WTC11 (cell line): ENCODE measurements around the gene COQ7. TPM values are rescaled to one million over a fixed set of nuclear protein-coding genes. Genes with fewer than 3 reads are reported as not detected.

Source experiments
- CBFB ChIP-seq: sonication (generic); formaldehyde crosslinking; IDR thresholded peaks from 2 replicates; pipeline ENCODE4 v1.8.1; 2022; ENCODE audit warnings: mild to moderate bottlenecking, low read depth, missing genetic modification reagents
- E2F1 ChIP-seq: sonication (generic); formaldehyde crosslinking; IDR thresholded peaks from 2 replicates; pipeline ENCODE4 v1.8.0; 2022; ENCODE audit warnings: mild to moderate bottlenecking, missing genetic modification reagents
- E2F5 ChIP-seq: sonication (generic); formaldehyde crosslinking; IDR thresholded peaks from 2 replicates; pipeline ENCODE4 v1.8.1; 2022; ENCODE audit warnings: mild to moderate bottlenecking, moderate library complexity, missing genetic modification reagents
- EMX1 ChIP-seq: fragments of 250-450 bp; sonication (Bioruptor Pico); IDR thresholded peaks from 2 replicates; pipeline ENCODE4 v1.8.0; 2021; ENCODE audit warnings: mild to moderate bottlenecking
- FOXK1 ChIP-seq: sonication (generic); formaldehyde crosslinking; IDR thresholded peaks from 2 replicates; pipeline ENCODE4 v1.8.0; 2022; ENCODE audit warnings: mild to moderate bottlenecking, moderate library complexity, missing genetic modification reagents
- GABPB1 ChIP-seq: sonication (generic); formaldehyde crosslinking; IDR thresholded peaks from 2 replicates; pipeline ENCODE4 v1.8.1; 2023; ENCODE audit warnings: mild to moderate bottlenecking, missing genetic modification reagents
- HMGA2 ChIP-seq: fragments of 250-450 bp; sonication (Bioruptor Pico); IDR thresholded peaks from 2 replicates; pipeline ENCODE4 v1.4.0; 2021; ENCODE audit warnings: mild to moderate bottlenecking, moderate library complexity
- HMGXB4 ChIP-seq: sonication (generic); formaldehyde crosslinking; IDR thresholded peaks from 2 replicates; pipeline ENCODE4 v1.8.1; 2023; ENCODE audit warnings: mild to moderate bottlenecking, moderate library complexity, missing genetic modification reagents
- NR2C2 ChIP-seq: sonication (generic); formaldehyde crosslinking; IDR thresholded peaks from 2 replicates; pipeline ENCODE4 v1.8.0; 2022; ENCODE audit warnings: mild to moderate bottlenecking, missing genetic modification reagents
- OVOL2 ChIP-seq: fragments of 250-450 bp; sonication (Bioruptor Pico); IDR thresholded peaks from 2 replicates; pipeline ENCODE4 v1.9.0; 2021; ENCODE audit warnings: mild to moderate bottlenecking, borderline replicate concordance
- SMAD3 ChIP-seq: sonication (generic); formaldehyde crosslinking; IDR thresholded peaks from 2 replicates; pipeline ENCODE4 v1.8.0; 2022; ENCODE audit warnings: missing genetic modification reagents, mild to moderate bottlenecking, borderline replicate concordance
- USF2 ChIP-seq: sonication (generic); formaldehyde crosslinking; IDR thresholded peaks from 2 replicates; pipeline ENCODE4 v1.8.1; 2023; ENCODE audit warnings: mild to moderate bottlenecking, missing genetic modification reagents, moderate library complexity
- ZNF532 ChIP-seq: fragments of 250-450 bp; sonication (Bioruptor Pico); IDR thresholded peaks from 2 replicates; pipeline ENCODE4 v1.9.0; 2021; ENCODE audit warnings: mild to moderate bottlenecking, borderline replicate concordance
- total RNA-seq: library from RNA; stranded (reverse); gene quantifications from 3 replicates; pipeline ENCODE4 v1.2.3, GENCODE V29; 2021
- TF ChIP-seq, protein P1 (sequence below): sonication (generic); formaldehyde crosslinking; IDR thresholded peaks from 2 replicates; pipeline ENCODE4 v1.8.1; 2023; ENCODE audit warnings: mild to moderate bottlenecking, missing genetic modification reagents, borderline replicate concordance
- TF ChIP-seq, protein P2 (sequence below): sonication (generic); formaldehyde crosslinking; IDR thresholded peaks from 2 replicates; pipeline ENCODE4 v1.8.1; 2023; ENCODE audit warnings: mild to moderate bottlenecking, missing genetic modification reagents, moderate library complexity
- TF ChIP-seq, protein P3 (sequence below): fragments of 250-450 bp; sonication (Bioruptor Pico); IDR thresholded peaks from 2 replicates; pipeline ENCODE4 v1.9.0; 2021; ENCODE audit warnings: mild to moderate bottlenecking
- TF ChIP-seq, protein P4 (sequence below): sonication (generic); formaldehyde crosslinking; conservative IDR thresholded peaks from 2 replicates; pipeline ENCODE4 v1.8.1; 2022; ENCODE audit warnings: mild to moderate bottlenecking, missing genetic modification reagents
- TF ChIP-seq, protein P5 (sequence below): sonication (generic); formaldehyde crosslinking; IDR thresholded peaks from 2 replicates; pipeline ENCODE4 v1.8.1; 2023; ENCODE audit warnings: mild to moderate bottlenecking, missing genetic modification reagents

Gene COQ7
- total RNA-seq, 1 experiment from 2014 or later: 20.7 TPM

DNA sequence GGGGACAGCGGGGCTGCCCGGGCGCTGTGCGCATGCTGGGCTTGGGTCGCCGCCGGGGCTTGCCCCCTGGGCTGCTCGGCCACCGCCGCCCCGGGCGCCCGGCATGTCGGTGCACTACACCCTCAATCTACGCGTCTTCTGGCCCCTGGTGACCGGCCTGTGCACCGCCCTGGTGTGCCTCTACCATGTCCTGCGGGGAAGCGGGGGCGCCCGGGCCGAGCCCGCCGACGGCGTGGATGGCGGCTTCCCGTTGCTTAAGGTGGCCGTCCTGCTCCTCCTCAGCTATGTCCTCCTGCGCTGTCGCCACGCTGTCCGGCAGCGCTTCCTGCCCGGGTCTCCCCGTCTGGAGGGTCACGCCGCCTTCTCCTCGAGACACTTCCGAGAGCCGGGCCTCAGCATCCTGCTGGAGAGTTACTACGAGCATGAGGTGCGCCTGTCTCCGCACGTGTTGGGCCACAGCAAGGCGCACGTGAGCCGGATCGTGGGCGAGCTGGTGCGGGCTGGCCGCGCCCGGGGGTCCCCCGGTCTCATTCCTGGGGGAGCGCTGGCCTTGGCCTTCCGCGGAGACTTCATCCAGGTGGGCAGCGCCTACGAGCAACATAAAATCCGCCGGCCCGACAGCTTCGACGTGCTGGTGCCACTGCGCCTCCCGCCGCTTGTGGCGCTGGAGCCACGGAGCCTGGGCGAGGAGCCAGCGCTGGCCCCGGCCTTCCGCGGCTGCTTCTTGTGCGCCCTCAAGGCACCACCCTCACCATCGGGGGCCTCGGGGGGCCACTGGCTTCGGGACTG, 47.1 kb downstream of the COQ7 start (continued):
- TF ChIP-seq, protein P1, sequence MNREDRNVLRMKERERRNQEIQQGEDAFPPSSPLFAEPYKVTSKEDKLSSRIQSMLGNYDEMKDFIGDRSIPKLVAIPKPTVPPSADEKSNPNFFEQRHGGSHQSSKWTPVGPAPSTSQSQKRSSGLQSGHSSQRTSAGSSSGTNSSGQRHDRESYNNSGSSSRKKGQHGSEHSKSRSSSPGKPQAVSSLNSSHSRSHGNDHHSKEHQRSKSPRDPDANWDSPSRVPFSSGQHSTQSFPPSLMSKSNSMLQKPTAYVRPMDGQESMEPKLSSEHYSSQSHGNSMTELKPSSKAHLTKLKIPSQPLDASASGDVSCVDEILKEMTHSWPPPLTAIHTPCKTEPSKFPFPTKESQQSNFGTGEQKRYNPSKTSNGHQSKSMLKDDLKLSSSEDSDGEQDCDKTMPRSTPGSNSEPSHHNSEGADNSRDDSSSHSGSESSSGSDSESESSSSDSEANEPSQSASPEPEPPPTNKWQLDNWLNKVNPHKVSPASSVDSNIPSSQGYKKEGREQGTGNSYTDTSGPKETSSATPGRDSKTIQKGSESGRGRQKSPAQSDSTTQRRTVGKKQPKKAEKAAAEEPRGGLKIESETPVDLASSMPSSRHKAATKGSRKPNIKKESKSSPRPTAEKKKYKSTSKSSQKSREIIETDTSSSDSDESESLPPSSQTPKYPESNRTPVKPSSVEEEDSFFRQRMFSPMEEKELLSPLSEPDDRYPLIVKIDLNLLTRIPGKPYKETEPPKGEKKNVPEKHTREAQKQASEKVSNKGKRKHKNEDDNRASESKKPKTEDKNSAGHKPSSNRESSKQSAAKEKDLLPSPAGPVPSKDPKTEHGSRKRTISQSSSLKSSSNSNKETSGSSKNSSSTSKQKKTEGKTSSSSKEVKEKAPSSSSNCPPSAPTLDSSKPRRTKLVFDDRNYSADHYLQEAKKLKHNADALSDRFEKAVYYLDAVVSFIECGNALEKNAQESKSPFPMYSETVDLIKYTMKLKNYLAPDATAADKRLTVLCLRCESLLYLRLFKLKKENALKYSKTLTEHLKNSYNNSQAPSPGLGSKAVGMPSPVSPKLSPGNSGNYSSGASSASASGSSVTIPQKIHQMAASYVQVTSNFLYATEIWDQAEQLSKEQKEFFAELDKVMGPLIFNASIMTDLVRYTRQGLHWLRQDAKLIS (CRISPR knock-in tag): peak; percentile 83; the same call in 1 of the 2 replicates
- TF ChIP-seq EMX1 (CRISPR knock-in tag) (no peak), OVOL2 (CRISPR knock-in tag) (no peak), USF2 (CRISPR knock-in tag) (peak; percentile 65), ZNF532 (0 out of 2 replicates have a peak, but pooled peaks have one; percentile 60), FOXK1 (CRISPR knock-in tag) (peak; percentile 96), CBFB (CRISPR knock-in tag) (no peak), NR2C2 (CRISPR knock-in tag) (peak; percentile 85), GABPB1 (CRISPR knock-in tag) (peak; percentile 42), E2F1 (CRISPR knock-in tag) (peak; percentile 97), HMGA2 (CRISPR knock-in tag) (no peak), HMGXB4 (CRISPR knock-in tag) (peak; percentile 49), E2F5 (CRISPR knock-in tag) (peak; percentile 84; the same call in 1 of the 2 replicates), SMAD3 (CRISPR knock-in tag) (peak; percentile 99)
- TF ChIP-seq, protein P2, sequence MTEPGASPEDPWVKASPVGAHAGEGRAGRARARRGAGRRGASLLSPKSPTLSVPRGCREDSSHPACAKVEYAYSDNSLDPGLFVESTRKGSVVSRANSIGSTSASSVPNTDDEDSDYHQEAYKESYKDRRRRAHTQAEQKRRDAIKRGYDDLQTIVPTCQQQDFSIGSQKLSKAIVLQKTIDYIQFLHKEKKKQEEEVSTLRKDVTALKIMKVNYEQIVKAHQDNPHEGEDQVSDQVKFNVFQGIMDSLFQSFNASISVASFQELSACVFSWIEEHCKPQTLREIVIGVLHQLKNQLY (CRISPR knock-in tag): no peak
- TF ChIP-seq, protein P3, sequence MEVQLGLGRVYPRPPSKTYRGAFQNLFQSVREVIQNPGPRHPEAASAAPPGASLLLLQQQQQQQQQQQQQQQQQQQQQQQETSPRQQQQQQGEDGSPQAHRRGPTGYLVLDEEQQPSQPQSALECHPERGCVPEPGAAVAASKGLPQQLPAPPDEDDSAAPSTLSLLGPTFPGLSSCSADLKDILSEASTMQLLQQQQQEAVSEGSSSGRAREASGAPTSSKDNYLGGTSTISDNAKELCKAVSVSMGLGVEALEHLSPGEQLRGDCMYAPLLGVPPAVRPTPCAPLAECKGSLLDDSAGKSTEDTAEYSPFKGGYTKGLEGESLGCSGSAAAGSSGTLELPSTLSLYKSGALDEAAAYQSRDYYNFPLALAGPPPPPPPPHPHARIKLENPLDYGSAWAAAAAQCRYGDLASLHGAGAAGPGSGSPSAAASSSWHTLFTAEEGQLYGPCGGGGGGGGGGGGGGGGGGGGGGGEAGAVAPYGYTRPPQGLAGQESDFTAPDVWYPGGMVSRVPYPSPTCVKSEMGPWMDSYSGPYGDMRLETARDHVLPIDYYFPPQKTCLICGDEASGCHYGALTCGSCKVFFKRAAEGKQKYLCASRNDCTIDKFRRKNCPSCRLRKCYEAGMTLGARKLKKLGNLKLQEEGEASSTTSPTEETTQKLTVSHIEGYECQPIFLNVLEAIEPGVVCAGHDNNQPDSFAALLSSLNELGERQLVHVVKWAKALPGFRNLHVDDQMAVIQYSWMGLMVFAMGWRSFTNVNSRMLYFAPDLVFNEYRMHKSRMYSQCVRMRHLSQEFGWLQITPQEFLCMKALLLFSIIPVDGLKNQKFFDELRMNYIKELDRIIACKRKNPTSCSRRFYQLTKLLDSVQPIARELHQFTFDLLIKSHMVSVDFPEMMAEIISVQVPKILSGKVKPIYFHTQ (CRISPR knock-in tag): no peak
- TF ChIP-seq, protein P4, sequence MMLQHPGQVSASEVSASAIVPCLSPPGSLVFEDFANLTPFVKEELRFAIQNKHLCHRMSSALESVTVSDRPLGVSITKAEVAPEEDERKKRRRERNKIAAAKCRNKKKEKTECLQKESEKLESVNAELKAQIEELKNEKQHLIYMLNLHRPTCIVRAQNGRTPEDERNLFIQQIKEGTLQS (CRISPR knock-in tag): peak; percentile 86
- TF ChIP-seq, protein P5, sequence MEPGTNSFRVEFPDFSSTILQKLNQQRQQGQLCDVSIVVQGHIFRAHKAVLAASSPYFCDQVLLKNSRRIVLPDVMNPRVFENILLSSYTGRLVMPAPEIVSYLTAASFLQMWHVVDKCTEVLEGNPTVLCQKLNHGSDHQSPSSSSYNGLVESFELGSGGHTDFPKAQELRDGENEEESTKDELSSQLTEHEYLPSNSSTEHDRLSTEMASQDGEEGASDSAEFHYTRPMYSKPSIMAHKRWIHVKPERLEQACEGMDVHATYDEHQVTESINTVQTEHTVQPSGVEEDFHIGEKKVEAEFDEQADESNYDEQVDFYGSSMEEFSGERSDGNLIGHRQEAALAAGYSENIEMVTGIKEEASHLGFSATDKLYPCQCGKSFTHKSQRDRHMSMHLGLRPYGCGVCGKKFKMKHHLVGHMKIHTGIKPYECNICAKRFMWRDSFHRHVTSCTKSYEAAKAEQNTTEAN (CRISPR knock-in tag): peak; percentile 98
